ENCODE results near the gene ULBP2. TPM values are rescaled to one million over a fixed set of nuclear protein-coding genes. Genes with fewer than 3 reads are reported as not detected.
A peak's percentile ranks its signal among the peaks of the same experiment; 100 is the strongest.
"Not testable (repeated sequence)": the region's sequence is repeated elsewhere in the genome, so short reads cannot be mapped to it uniquely, and the experiment has no call there.

ULBP2 gene
- total RNA-seq, 1 donor, result 2.5 TPM

DNA sequence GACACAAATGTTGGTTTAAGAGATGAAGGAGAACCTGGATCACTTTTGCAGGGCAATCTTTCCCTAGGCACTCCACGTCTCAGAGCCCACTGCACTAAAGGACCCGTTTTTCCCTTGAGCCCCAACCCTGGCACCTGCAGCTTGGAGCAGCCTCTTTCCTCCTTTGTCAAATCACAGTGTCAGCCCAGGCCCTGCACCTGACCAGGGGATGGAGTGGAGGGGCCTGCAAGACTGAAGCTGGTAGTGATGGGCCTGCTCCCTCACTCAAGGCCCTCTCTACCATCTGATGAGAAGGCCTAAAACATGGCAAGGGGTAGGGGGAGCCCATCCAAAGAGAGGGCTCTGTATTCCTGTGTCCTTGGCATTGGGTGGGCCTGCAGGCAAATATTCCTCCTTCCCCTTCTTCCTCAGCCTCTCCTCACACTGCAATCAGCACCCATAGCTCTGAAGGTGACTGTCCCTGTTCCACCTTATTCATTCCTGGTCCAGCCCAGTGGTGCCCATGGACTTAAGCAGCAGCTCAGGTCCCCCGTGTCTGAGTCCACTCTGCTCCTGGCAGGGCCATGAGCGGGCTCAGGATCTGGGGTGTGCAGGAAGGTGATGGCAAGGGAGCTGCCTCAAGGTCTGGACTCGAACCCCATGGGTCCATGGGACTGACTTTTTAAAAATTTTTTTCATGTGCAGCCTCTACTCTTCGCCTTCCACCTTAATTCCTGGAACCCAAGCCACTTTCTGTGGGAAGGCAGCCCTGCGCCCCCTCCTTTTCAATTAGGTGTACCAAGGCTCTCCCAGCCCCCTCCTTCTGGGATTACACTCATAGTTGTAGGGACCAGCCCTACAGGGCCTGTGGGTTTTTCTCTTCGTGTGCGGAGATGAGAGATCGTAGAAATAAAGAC is 25.6 kb upstream of the ULBP2 start:
- Histone ChIP-seq H3K27ac (ENCODE audit: low read depth, low read length) (no peak overlapping the region), H3K27me3 (ENCODE audit: insufficient read depth, low read length) (no peaks in the 10 kb centered on the region), H3K9me3 (ENCODE audit: low read depth, low read length) (no peaks in the 10 kb centered on the region), H3K4me1 (ENCODE audit: insufficient read depth, low read length) (no peaks in the 10 kb centered on the region), H3K36me3 (ENCODE audit: insufficient read depth, low read length) (no peaks in the 10 kb centered on the region), H2AFZ (ENCODE audit: low read length) (no peak overlapping the region), H3K4me2 (ENCODE audit: insufficient read depth, low read length) (no peak overlapping the region), H4K20me1 (ENCODE audit: insufficient read depth, low read length) (no peaks in the 10 kb centered on the region), H3K79me2 (ENCODE audit: insufficient read depth, low read length) (no peaks in the 10 kb centered on the region), H3K4me3 (ENCODE audit: insufficient read depth, low read length) (no peak overlapping the region)
- TF ChIP-seq, protein P1, sequence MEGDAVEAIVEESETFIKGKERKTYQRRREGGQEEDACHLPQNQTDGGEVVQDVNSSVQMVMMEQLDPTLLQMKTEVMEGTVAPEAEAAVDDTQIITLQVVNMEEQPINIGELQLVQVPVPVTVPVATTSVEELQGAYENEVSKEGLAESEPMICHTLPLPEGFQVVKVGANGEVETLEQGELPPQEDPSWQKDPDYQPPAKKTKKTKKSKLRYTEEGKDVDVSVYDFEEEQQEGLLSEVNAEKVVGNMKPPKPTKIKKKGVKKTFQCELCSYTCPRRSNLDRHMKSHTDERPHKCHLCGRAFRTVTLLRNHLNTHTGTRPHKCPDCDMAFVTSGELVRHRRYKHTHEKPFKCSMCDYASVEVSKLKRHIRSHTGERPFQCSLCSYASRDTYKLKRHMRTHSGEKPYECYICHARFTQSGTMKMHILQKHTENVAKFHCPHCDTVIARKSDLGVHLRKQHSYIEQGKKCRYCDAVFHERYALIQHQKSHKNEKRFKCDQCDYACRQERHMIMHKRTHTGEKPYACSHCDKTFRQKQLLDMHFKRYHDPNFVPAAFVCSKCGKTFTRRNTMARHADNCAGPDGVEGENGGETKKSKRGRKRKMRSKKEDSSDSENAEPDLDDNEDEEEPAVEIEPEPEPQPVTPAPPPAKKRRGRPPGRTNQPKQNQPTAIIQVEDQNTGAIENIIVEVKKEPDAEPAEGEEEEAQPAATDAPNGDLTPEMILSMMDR (IDR thresholded peaks at IDR 0.05; ENCODE audit: extremely low read depth, low read depth, low read length), result no peak
- DNase-seq (ENCODE audit: insufficient read length, low spot score, missing footprints), result no peak

DNA sequence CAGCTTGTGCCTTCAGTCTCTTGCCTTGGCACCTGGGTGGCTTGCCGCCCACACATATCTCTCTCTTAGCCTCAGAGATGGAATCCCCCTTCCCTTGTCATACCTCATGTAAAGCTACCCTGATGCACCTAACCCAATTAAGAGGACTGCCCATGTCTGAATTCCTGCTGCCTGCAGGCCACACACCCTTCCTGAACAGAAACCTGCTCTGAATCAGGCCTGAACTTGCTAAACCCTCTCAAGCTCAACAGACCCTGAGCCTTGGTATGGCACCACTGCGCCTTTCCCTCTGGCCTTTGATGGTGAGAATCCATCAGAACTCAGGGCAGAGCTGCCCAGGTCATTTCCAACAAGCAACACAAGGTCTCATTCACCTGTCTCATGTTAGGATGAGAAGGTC is 24.1 kb upstream of the ULBP2 start:
- no peaks in the 10 kb centered on the region for H3K27me3 ChIP-seq (ENCODE audit: insufficient read depth, low read length)
- DNase-seq (ENCODE audit: insufficient read length, low spot score, missing footprints), result no peak
- H3K4me3 ChIP-seq (ENCODE audit: insufficient read depth, low read length), result no peak overlapping the region
- no peak overlapping the region for H3K4me2 ChIP-seq (ENCODE audit: insufficient read depth, low read length)
- no peaks in the 10 kb centered on the region for H3K4me1 ChIP-seq (ENCODE audit: insufficient read depth, low read length)
- no peak overlapping the region for H3K27ac ChIP-seq (ENCODE audit: low read depth, low read length)
- H3K9me3 ChIP-seq (ENCODE audit: low read depth, low read length), result no peaks in the 10 kb centered on the region
- H4K20me1 ChIP-seq (ENCODE audit: insufficient read depth, low read length), result no peaks in the 10 kb centered on the region
- TF ChIP-seq, protein P1 (IDR thresholded peaks at IDR 0.05; ENCODE audit: extremely low read depth, low read depth, low read length), result no peak
- no peaks in the 10 kb centered on the region for H3K36me3 ChIP-seq (ENCODE audit: insufficient read depth, low read length)
- H2AFZ ChIP-seq (ENCODE audit: low read length), result no peak overlapping the region
- no peaks in the 10 kb centered on the region for H3K79me2 ChIP-seq (ENCODE audit: insufficient read depth, low read length)

DNA sequence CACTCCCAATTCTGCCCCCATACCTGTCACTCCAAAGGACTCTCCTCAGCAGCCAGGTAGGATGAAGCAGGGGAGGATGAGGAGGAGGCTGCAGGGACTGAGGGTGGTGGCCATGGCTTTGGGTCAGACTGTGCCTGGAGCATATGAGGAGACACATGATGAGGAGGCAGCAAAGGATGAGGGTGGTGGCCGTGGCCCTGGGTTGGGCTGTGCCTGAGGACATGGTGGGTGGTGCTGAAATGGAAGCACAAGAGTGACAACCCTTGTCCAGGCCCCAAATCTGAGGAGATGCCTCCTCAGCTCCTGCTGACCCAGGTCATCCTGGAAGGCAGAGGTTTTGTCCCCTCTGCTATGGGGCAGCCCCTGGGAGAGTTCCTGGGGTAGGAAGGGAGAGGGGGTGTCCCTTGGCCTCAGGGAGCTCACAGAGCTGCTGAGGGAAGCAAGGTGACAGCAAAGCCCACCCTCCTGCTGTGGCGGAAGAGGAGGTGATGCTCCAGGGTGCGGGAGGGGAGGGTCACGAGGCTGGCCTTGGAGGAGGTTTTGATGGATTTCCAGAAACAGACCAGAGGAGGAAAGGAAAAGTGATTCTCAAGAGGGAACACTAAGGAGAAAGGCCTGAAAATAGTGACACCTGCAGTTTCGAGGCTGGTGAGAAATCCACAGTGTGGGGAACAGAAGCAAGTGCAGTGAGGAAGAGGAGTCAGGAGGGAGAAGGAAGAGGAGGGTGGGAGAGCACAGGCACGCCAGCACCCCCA is 23.5 kb upstream of the ULBP2 start:
- peaks cover 2% of the 10 kb centered on the region for H3K4me1 ChIP-seq (ENCODE audit: insufficient read depth, low read length)
- H2AFZ ChIP-seq (ENCODE audit: low read length), result no peak overlapping the region
- H3K27me3 ChIP-seq (ENCODE audit: insufficient read depth, low read length), result no peaks in the 10 kb centered on the region
- no peaks in the 10 kb centered on the region for H3K79me2 ChIP-seq (ENCODE audit: insufficient read depth, low read length)
- DNase-seq (ENCODE audit: insufficient read length, low spot score, missing footprints), result no peak
- H3K9me3 ChIP-seq (ENCODE audit: low read depth, low read length), result no peaks in the 10 kb centered on the region
- H3K27ac ChIP-seq (ENCODE audit: low read depth, low read length), result no peak overlapping the region
- H3K4me2 ChIP-seq (ENCODE audit: insufficient read depth, low read length), result no peak overlapping the region
- H3K36me3 ChIP-seq (ENCODE audit: insufficient read depth, low read length), result no peaks in the 10 kb centered on the region
- TF ChIP-seq, protein P1 (IDR thresholded peaks at IDR 0.05; ENCODE audit: extremely low read depth, low read depth, low read length), result no peak
- H4K20me1 ChIP-seq (ENCODE audit: insufficient read depth, low read length), result no peaks in the 10 kb centered on the region
- H3K4me3 ChIP-seq (ENCODE audit: insufficient read depth, low read length), result no peak overlapping the region

DNA sequence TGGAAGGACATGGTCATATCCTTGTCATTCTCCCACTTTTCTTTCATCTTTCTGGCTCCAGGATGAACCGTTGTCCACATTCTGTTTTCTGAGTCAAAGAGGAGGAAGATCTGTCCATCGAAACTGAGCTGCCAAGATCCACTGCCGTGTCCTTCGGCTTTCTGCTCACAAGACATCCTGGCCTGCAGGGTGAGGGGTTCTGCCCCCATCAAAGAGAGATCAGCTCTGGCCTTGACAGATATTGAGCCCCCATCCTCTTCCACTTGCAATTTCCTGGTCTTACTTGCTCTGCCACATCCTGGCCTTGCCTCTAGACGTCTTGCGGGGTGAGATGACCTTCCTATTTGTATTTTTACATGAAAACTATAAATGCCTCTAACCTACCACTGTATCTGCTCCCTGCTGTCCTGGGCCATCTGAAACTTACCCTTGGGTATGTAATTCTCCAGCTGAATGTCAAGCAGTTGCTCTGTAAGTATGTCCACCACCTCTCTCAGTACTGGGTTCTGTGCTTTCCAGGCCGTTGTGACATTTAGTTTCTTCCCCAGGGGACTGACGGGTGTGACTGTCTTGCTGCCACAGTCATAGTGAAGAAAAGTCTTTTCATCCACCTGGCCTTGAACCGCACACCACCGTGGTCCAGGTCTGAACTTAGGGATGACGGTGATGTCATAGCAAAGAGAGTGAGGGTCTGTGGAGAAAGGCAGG is 22.5 kb upstream of the ULBP2 start:
- not testable (repeated sequence) for H3K9me3 ChIP-seq (ENCODE audit: low read depth, low read length); H3K4me1 ChIP-seq (ENCODE audit: insufficient read depth, low read length); H3K27me3 ChIP-seq (ENCODE audit: insufficient read depth, low read length); H3K27ac ChIP-seq (ENCODE audit: low read depth, low read length); H3K36me3 ChIP-seq (ENCODE audit: insufficient read depth, low read length); H3K4me3 ChIP-seq (ENCODE audit: insufficient read depth, low read length); H3K4me2 ChIP-seq (ENCODE audit: insufficient read depth, low read length); H3K79me2 ChIP-seq (ENCODE audit: insufficient read depth, low read length); H4K20me1 ChIP-seq (ENCODE audit: insufficient read depth, low read length); H2AFZ ChIP-seq (ENCODE audit: low read length)
- peak; percentile 62 for DNase-seq (ENCODE audit: insufficient read length, low spot score, missing footprints)
